ENCODE data around the gene OAF.
A peak's percentile ranks its signal among the peaks of the same experiment; 100 is the strongest.

The OAF gene

DNA sequence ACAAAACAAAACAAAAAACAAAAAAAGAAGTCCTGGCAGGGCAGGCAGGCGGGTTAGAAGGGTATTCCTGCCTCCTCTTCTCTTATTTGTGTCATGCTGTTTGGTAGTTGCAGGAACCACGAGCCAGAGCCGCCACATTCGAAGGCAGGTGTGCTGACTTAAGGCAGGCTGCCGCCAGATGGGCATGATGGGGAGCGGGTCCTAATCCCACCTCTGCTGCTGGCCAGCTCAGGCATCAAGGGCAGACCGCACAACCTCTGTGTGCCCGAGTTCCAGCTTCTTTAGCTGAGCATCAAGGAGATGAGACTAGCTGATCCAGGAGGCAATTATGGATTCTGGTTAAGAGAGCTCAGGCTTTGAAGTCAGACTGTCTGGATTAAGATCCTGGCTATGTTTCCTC lies 12.1 kb downstream of the OAF start:
- no peak for DNase-seq (ENCODE audit: low read depth in 2 of 2)

DNA sequence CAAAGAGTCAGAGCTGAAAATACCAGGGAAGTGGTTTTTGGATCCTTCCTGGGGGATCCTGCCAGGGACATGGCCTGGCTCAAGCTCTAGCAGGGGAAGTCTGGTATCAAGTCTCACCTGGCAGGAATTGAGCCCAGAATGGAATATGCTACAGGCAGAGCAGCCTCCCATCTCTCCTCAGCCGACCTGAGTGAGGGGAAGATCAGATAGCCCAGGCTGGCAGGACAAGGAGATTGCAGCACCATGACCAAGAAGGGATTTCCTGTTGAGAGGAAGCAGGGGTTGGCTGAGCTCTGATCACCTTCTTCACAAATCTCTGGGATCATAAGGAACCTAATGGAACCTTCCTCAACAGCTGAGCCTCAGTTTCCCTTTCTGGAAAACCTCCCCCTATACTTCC lies 13.0 kb downstream of the OAF start:
- no peak for DNase-seq (ENCODE audit: low read depth in 2 of 2)

- no peak for DNase-seq (ENCODE audit: low read depth in 2 of 2)
Observed at GRCh38 chr11:120224361-120224760, 13.5 kb downstream of the OAF start.

GRCh38 chr11:120224972-120225909 lies 14.4 kb downstream of the OAF start:
- DNase-seq (ENCODE audit: low read depth in 2 of 2) = no peak

DNA sequence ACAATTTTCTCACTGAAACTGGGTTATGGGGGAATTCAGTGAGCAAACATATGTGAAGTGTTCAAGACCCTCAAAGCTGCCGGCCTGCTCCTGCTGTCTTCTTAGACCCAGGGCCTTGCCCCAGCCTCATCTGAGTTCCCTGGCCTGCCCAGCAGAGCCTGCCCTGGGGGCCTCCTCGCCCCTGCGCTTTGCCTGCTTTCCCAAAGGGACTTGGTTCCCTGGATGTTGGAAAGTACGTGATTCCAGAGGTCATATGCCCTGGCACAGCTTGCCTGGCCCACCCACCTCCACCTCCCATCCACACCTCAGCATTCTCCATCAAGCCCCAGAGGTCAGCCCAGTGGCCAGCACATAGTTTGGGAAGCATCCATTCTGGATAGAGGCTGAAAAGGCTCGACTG lies 15.4 kb downstream of the OAF start:
- no peak for DNase-seq (ENCODE audit: low read depth in 2 of 2)

DNA sequence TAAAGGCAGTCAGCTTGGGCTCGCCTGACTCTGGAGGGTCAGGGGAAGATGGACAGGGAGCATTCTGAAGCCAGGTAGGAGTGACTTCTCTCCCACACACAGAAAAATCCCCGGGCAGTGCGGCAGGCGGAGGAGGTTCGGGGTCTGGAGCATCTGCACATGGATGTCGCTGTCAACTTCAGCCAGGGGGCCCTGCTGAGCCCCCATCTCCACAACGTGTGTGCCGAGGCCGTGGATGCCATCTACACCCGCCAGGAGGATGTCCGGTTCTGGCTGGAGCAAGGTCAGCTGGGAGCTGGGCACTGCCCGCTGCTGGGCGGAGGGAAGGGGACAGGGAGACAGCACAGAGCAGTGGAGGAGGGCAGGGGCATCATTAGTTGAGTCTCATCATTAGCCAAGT lies 15.9 kb downstream of the OAF start:
- no peak for DNase-seq (ENCODE audit: low read depth in 2 of 2)

DNA sequence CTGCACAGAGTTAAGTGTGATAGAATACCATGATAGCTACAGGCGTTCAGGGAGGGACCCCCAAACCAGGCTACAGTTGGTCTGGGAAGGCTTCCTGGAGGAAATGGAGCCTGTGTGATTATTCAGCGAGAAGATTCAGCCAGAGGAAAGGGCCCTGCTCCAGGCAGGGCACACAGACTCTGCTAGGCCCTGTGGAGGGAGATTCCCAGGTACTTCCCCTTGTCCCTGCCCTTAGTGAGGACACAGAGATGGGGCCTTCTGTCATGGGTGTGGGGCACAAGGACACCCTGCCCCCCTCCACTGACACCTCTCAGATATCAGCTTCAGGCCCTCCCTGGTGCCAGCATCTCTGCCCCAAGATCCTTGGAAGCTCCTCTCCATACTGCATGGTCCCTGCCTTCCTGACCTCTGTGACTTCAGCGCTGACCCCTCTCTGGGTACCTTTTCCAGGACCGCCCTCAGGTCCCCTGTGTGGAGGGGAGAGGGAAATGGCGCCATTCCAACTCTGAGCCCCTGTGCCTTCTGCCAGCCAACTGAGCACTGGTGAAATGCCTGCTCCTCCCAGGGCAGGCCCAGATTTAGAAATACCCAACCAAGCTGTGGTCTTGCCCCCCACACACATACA lies 16.5 kb downstream of the OAF start:
- DNase-seq (ENCODE audit: low read depth in 2 of 2) = no peak

DNA sequence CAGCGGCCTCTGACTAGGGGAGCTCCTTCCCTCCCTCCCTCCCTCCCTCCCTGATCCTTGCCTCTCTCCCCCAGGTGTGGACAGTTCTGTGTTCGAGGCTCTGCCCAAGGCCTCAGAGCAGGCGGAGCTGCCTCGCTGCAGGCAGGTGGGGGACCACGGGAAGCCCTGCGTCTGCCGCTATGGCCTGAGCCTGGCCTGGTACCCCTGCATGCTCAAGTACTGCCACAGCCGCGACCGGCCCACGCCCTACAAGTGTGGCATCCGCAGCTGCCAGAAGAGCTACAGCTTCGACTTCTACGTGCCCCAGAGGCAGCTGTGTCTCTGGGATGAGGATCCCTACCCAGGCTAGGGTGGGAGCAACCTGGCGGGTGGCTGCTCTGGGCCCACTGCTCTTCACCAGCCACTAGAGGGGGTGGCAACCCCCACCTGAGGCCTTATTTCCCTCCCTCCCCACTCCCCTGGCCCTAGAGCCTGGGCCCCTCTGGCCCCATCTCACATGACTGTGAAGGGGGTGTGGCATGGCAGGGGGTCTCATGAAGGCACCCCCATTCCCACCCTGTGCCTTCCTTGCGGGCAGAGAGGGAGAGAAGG lies 18.1 kb downstream of the OAF start:
- DNase-seq (ENCODE audit: low read depth in 2 of 2) = no peak

DNA sequence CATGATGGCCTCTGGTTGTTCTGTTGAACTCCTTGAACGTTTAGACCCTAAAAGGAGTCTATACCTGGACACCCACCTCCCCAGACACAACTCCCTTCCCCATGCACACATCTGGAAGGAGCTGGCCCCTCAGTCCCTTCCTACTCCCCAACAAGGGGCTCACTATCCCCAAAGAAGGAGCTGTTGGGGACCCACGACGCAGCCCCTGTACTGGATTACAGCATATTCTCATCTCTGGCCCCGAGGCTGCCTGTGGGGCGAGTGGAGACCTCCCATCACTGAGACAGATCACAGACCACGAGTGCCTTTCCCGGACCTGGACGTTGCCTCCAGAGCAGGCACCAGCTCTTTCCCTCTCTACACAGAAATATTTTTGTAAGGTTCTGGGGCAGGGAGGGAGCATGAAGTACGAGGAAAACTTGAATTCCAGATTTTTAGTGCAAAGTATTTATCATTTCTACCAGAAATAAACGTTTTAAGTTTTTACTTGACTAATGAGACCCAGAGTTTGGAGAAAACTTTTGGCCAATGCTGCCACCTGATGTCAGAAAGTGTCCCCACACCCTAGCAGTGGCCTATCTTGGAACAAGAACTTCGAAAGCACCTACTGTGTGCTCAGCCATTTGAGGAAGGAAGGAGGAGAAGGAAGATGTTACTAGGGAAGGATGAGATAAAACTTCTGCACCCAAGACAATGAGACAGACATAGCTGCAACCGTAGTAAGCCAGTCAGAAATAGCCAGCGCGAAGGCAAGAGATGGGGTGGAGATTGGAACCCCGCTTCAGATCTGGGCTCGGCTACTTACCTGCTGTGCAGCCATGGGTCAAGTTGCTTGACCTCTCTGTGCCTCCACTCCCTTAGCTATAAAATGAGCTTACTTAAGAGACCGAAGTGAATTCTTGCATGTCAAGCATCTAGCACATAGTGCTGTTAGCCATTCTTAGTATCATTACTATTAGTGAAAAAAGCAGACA lies 18.9 kb downstream of the OAF start:
- DNase-seq (ENCODE audit: low read depth in 2 of 2) = no peak

DNA sequence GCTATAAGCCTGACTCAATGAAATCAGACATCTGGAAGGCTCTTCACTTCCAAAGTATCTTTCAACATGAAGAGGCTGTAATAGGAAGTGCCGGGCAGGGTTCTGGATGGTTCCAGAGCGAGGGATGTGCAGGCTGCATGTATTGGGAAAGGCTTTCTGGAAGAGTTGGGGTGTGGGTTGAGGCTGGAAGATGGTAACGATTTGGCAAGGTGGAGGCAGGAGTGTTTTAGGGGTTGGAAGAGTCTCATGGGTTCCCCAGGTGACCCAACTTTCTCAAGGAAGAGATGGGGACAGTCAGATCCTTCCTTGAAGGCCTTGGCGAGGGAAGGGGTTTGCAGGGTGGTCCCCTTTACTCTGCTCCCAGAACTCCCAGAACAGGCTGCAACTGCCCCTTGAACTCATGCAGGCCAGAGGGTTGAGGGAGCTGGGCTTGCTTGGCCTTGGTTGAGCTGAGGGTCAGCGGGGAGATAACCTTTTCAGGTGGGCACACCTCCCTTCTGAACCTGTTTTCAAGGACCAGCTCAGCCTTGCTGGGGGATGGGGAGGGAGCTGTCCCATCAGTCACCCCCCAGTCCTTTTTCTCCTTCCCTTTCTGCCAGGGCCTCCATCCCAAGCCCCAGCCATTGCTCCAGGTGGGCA lies 19.7 kb downstream of the OAF start:
- DNase-seq (ENCODE audit: low read depth in 2 of 2) = no peak

DNA sequence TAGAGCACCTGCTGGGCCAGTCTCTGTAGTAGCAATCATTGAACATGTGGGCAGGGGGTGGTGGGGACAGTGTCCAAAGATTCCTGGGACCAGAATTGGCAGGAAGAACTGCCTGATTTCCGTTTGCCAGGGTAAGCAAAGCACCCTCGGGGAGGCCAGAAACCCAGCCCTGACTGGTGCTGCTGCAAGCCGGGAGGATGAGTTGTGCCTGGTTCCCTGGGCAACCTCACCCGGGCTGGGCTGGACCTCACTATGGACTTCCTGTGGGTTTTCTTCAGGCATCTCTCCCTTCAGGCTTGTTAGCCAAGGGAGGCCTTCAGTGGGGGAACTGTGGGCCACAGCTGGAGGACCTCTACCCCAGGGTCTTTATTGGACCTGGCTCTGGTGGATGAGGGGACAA lies 21.1 kb downstream of the OAF start:
- DNase-seq (ENCODE audit: low read depth in 2 of 2) = no peak

- no peak for DNase-seq (ENCODE audit: low read depth in 2 of 2)
Observed at GRCh38 chr11:120233207-120233803, 22.5 kb downstream of the OAF start.

DNA sequence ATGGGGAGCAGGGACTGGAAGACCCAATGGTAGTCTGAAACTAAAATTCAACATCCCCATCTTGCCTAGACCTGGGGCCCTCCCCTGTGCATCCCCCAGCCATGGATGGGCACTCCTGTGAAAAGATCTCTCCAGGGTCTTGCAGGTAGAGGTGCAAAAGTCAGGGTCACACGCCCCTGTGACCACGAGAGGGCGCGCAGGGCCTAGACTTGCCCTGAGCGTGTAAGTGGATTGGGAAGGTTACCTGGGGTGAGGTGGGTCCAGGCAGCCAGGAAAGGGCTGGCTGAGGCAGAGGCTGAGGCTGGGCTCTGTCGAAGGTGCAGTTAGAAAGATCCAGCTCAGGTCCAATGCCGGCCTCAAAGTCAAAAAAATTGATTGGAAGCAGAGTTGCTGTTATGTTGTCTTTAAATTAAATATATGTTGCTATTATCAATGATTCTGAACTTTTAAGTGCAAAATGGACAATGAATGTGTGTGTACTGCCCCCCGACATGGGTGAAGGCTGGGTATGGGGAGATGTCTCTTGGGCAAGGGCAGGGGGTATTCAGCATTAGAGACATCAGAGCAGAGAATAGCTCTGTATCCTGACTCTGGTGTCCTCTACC lies 24.3 kb downstream of the OAF start:
- DNase-seq (ENCODE audit: low read depth in 2 of 2) = peak; percentile 41 to 54

DNA sequence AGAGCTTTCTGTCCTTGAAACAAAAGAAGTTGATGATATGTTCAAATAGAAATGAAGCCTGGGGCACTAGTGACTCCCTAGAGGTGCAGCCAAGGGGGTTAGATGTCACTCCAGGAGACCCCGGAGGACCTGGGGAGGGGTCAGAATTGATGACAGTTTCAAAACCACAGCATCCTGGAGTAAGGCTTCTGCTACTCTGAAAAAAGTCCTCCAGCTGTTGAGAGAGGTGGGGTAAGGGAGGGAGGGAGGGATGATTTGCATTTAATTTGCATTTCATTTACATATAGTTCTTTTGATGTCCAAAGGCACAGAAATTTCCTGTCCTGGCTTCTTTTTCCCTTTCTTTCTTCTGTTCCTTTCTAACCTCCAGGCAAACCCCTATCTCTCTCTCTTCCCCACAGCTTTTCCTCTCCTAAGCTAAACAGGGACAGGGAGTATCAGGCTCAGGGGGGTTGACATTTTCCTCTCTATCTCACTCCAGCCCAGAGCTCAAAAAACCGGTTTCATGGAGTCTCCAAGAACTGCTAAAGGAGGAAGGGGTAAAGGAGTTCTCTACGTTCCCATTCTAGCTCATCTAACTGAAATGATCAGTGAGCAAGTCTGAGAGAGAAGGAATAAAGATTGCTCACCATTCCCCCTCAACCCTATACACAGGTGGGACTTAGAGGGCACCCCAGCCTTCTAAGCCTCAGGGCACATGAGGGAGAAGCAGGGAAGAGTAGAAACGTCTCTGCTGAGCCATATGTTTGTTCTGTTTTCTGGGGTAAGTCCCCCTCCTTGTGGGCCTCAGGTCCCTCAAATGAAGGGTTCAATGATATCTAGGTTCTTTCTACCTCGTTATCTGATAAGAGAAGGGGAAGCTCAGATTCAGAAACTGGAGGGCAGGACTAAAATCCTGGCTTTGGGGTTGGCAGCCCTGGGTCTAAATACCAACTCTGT lies 25.6 kb downstream of the OAF start:
- no peak for DNase-seq (ENCODE audit: low read depth in 2 of 2)

DNA sequence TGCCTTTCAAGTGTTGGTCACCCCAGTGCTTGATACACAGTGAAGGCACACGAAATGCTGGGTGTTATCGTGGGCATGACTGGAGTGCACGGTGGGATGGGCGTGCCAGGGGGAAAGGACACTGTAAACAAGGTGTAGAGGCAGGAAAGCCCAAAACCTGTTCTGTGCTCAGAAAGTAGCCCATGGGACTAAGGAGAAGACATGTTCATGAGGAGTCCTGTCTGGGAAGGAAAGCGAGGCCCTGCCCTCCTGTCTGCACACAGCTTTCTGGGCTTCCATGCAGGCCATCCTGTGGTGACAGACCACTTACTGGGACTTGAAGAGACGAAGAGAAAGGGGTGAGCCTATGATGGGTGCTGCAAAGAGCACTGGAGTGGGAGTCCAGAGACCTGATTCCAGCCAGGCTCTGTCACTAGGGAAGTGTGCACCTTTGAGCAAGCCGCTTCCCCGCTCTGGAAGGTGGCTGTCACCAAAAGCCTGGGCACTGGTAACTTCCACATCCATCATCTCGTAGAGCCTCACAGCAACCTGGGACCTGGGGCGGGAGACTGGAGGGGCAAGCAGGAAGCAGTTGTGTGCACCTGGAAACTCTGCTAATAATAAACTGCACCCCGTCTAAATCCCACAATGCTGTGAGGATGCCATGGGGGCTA lies 28.3 kb downstream of the OAF start:
- DNase-seq (ENCODE audit: low read depth in 2 of 2) = no peak

GRCh38 chr11:120239713-120240640 lies 29.1 kb downstream of the OAF start, which contains the start of gene POU2F3:
Gene POU2F3 (plus strand): TSS chr11:120240140. CDS start chr11:120240344, 204 bp downstream.
- no peak for DNase-seq (ENCODE audit: low read depth in 2 of 2)

- no peak for DNase-seq (ENCODE audit: low read depth in 2 of 2)
Observed at GRCh38 chr11:120240866-120241265, 30.0 kb downstream of the OAF start.
